Lower leg skin (tissue), 4 donors: ENCODE data around the gene SORCS1. TPM values are rescaled to one million over a fixed set of nuclear protein-coding genes. Genes with fewer than 3 reads are reported as not detected.

ENCODE experiments used
- DNase-seq, 2 donors: peaks; one replicate each; pipeline ENCODE4 v3.0.0-alpha.2; 2019; ENCODE audit warnings: low spot score in 2 of 2
- H3K4me3 ChIP-seq: fragments of 200-600 bp; sonication (generic); 2 replicates; pipeline ENCODE4 v1.5.1; 2017; ENCODE audit warnings: mild to moderate bottlenecking, low read depth; ENCODE audit not compliant: poor library complexity, severe bottlenecking
- CTCF ChIP-seq, 3 donors: fragments of 450-650 bp; IDR thresholded peaks; one replicate each; pipeline ENCODE4 v1.5.1; 2016; ENCODE audit warnings: antibody characterized with exemption in 3 of 3, mild to moderate bottlenecking in 3 of 3, moderate library complexity in 2 of 3
- POLR2A ChIP-seq, 2 donors: fragments of 450-650 bp; IDR thresholded peaks; one replicate each; pipeline ENCODE4 v1.6.1; 2016 to 2017; ENCODE audit warnings: antibody characterized with exemption in 2 of 2, mild to moderate bottlenecking in 1 of 2, moderate library complexity in 1 of 2
- WGBS, 2 donors: methylation state at CpG; one replicate each; pipeline ENCODE4 v1.1.5; 2018; 5-methylcytosine and 5-hydroxymethylcytosine counted together
- intact Hi-C: fragments of 100-400 bp; cut with DNase I; formaldehyde crosslinking; loops from one replicate; pipeline ENCODE4 v1.15.0; 2023; ENCODE audit warnings: low total_unique reads
- total RNA-seq, 4 donors: library from RNA; depleted of rRNA; stranded (reverse); fragments of >200 nt; gene quantifications; one replicate each; pipeline ENCODE4 v1.1.0, GENCODE V29; 2016

The SORCS1 gene
- total RNA-seq, 4 donors from 2014 or later = 2.2 to 5.3 (median 2.9) TPM

- intact Hi-C loops = no loop called here
- no peak for TF ChIP-seq CTCF (IDR thresholded peaks at IDR 0.05)
- no peak for TF ChIP-seq POLR2A (IDR thresholded peaks at IDR 0.05)
- DNase-seq = no peak
- no peak overlapping the region for H3K4me3 ChIP-seq
- 78% methylated on average over 7 of the region's 7 CpGs for WGBS, 2 donors
These were observed 606.4 kb downstream of the SORCS1 start for GRCh38 chr10:106557951-106558733.

DNA sequence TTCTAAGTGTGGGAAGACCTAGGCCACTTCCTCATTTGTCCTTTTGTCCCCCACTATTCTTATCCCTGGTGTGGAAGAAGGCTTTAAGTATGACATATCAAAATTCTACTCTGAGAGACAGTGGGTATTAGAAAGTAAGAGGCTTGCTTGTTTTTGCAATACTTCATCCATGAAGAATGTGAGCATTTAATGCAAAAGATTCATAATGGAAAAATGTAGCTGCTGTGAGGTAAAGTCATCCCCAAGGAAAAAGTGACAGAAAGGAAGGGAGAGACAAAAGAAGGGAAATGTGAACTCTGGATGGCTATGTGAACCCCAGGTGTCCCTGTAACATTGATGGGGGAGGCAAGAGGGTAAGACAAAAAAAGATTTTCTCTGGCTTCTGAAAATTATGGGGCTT is 607.5 kb downstream of the SORCS1 start:
- no peak for TF ChIP-seq CTCF (IDR thresholded peaks at IDR 0.05)
- TF ChIP-seq POLR2A (IDR thresholded peaks at IDR 0.05) = no peak
- no peak for DNase-seq
- intact Hi-C loops = no loop called here
- no peak overlapping the region for H3K4me3 ChIP-seq

- intact Hi-C loops = no loop called here
- WGBS, 2 donors = 82 to 83% methylated on average over 2 of the region's 2 CpGs
- H3K4me3 ChIP-seq = no peak overlapping the region
- TF ChIP-seq POLR2A (IDR thresholded peaks at IDR 0.05) = no peak
- no peak for TF ChIP-seq CTCF (IDR thresholded peaks at IDR 0.05)
- DNase-seq = no peak
These were observed 608.9 kb downstream of the SORCS1 start for GRCh38 chr10:106555599-106555998.

- DNase-seq = no peak
- intact Hi-C loops = no loop called here
- 67 to 69% methylated on average over 4 of the region's 4 CpGs for WGBS, 2 donors
- TF ChIP-seq CTCF (IDR thresholded peaks at IDR 0.05) (no peak), POLR2A (IDR thresholded peaks at IDR 0.05) (no peak)
- H3K4me3 ChIP-seq = no peak overlapping the region
These were observed 612.9 kb downstream of the SORCS1 start for GRCh38 chr10:106551501-106552062.

- no peak for DNase-seq
- intact Hi-C loops = no loop called here
- TF ChIP-seq CTCF (IDR thresholded peaks at IDR 0.05) (no peak), POLR2A (IDR thresholded peaks at IDR 0.05) (no peak)
- H3K4me3 ChIP-seq = no peak overlapping the region
- 78 to 85% methylated on average over 6 of the region's 6 CpGs for WGBS, 2 donors
These were observed 615.7 kb downstream of the SORCS1 start for GRCh38 chr10:106548832-106549231.
